GM18951 (cell line): Measurements from ENCODE around the gene BARD1.

Experiments used
- POLR2A ChIP-seq: IDR thresholded peaks from 4 replicates; pipeline ENCODE4 v1.6.1; 2011; ENCODE audit warnings: mild to moderate bottlenecking; ENCODE audit not compliant: insufficient read length, insufficient read depth; ENCODE audit errors: extremely low read depth
- in situ Hi-C: fragments of 300-500 bp; cut with MboI; formaldehyde crosslinking; loops from one replicate; pipeline ENCODE4 v1.12.0; 2022; ENCODE audit warnings: low sequenced_read_pairs, mixed read lengths, inconsistent platforms; ENCODE audit not compliant: unreplicated experiment

BARD1 gene

GRCh38 chr2:214679736-214680135 is 129.7 kb downstream of the BARD1 start:
- in situ Hi-C loops = no loop called here
- TF ChIP-seq POLR2A = no peak

GRCh38 chr2:214676421-214677089 is 132.9 kb downstream of the BARD1 start:
- no peak for TF ChIP-seq POLR2A
- in situ Hi-C loops = no loop called here
